Activated CD8-positive, alpha-beta memory T cell treated with anti-CD3 and anti-CD28 coated beads, Interleukin-2, amount 50 U/mL, for 4 hours (primary cell): ENCODE measurements around the gene PPP1R15B.

ENCODE experiments used
- DNase-seq: peaks from one replicate; pipeline ENCODE4 v3.0.0-alpha.2; 2020

The PPP1R15B gene

DNA sequence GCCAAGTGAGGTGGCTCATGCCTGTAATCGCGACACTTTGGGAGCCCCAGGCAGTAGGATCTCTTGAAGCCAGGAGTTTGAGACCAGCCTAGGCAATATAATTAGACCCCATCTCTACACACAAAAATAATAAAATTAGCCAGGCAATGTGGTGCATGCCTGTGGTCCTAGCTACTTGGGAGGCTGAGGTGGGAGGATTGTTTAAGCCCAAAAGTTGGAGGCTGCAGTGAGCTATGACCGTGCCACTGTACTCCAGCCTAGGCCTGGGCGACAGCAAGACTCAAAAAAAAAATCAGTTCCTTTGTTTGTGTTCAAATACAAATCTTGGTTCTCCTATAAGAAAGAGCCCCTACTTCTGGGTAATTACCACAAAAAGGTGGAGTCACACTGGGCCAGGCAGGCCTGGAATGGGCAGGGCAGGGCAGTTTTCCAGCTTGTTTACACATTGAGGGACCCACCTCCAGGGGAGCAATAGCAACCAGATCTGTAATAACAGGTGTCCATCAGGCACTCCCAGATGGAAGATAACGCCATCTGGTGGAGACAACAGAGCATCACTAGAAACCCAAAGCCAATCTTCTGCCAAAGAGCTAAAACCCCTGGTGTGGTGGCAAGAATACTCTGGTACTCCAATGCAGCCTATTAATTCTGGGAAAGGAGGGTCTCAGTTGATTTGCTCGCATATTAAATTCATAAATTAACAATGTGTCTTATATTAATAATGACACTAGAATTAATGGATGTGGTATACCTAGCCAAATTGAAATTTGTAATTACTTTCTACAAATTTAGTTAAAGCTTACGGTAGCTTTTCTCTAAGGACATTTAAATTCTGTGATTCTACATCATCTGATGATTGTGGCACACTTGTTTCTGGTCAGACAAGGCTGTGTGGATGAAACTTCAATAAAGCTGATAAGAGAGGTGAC, 13.2 kb downstream of the PPP1R15B start:
- DNase-seq = peak; percentile 44

DNA sequence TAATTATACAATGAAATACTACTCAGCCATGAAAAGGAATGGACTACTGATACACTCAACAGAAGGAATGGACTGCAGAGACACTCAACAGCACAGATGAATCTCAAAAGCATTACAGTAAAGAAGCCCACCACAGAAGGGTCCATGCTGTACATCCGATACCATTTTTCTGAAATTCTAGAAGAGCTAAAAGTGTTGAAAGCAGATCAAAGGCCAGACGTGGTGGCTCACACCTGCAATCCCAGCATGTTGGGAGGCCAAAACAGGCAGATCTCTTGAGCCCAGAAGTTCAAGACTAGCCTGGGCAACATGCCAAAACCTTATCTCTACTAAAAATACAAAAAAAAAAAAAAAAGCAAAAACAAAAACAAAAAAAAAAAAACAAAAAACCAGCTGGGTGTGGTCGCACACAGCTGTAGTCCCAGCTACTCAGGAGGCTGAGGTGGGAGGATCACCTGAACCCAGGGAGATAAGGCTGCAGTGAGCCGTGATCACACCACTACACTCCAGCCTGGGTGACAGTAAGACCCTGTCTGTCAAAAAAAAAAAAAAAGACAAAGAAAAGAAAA, 15.5 kb downstream of the PPP1R15B start:
- DNase-seq = no peak

DNA sequence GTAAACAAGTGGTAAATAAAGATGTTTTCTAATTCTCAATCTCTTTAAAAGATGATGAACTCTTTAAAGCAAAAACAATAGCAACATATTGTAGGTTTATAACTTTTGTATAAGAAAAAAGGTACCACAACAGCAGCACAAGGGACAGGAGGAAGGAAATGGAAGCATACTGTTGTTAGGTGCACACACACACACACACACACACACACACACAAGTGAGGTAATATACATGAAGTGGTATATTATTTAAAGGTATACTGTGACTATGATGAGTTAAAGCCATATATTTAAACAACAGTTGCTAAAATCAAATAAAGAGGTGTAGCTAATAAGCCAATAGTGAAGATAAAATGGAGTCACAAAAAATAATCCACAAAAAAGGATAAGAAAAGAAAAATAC, 20.0 kb downstream of the PPP1R15B start:
- no peak for DNase-seq

DNA sequence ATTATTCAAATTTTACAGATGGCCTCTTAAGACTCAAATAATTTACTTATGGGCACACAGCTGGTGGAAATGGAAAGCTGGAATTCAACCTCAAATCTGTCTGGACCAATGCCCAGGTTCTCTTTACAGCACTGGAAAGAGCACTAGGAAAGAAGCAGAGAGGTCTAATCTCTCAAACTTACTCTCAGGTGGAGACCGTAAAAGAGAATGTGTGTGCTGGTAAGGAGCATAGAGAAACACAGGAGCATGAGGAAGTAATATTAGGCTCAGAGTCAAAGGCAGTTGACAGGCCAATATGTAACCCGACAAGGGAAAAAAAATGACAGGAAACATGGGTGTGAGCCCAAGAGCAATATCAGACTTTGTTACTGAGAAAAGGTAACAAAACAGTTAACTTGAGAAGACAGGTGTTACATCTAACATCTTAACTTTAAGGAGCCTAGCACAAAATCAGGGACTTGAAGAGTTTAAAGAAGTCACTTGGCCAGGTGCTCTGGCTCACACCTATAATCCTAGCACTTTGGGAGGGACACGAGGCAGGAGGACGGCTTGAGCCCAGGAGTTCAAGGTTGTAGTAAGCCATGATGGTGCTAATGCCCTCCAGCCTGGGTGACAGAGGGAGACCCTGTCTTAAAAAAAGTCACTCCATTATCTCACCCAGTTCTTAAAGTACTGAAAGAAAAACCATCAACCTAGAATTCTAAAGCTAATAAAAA, 20.7 kb downstream of the PPP1R15B start:
- DNase-seq = no peak

DNA sequence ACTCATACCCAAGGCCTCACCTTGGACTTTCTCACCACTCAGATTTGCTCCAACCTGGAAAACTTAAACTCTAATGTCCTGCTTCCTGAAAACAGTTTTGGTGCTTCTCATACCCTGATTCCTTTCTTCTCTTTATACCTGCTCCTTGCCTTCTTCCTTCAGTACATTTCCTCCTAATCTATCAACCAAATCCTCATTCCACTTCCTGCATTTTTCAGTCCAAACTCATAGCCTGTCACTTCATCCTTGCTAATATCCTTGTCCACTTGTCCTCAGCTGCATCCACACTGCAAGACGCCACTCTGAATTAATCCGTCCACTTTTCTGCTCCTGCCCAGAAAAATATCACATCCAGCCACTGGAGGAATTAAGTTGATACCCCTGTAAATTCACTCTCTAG, 25.9 kb downstream of the PPP1R15B start:
- no peak for DNase-seq

DNA sequence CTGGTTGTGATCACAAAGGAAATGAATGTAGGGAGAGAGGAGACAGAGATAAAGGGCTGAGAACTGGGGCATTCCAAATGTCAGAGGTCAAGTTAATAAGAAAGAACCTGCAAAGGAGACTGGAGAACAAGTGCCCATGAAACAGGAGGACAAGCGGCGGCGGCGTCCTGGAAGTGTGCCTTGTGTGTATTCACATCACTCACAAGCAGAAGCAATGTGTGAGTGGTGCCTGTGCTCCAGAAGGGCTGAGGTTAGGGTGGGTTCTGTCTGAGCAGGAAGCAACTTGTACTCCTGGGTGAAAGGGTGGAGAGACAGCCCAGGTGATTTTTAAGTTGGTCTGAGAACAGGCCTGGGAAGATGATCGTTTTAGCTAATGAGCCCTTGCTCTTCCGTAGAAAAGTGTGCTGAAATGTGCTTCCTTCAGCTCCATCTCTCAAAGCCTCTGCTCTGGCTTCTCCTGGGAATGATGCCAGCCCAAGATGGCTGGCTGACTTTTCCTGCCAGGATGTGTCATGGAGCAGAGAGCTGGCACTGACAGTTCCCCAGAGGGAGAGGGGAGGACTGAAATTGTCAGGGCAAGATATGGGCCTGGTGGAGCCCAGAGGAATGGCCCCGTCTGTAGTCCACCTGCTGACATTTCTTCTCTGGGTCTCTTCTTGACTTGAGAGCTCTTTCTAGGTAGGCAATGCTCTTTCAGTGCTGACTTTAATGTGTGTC, 26.8 kb downstream of the PPP1R15B start:
- DNase-seq = no peak

DNA sequence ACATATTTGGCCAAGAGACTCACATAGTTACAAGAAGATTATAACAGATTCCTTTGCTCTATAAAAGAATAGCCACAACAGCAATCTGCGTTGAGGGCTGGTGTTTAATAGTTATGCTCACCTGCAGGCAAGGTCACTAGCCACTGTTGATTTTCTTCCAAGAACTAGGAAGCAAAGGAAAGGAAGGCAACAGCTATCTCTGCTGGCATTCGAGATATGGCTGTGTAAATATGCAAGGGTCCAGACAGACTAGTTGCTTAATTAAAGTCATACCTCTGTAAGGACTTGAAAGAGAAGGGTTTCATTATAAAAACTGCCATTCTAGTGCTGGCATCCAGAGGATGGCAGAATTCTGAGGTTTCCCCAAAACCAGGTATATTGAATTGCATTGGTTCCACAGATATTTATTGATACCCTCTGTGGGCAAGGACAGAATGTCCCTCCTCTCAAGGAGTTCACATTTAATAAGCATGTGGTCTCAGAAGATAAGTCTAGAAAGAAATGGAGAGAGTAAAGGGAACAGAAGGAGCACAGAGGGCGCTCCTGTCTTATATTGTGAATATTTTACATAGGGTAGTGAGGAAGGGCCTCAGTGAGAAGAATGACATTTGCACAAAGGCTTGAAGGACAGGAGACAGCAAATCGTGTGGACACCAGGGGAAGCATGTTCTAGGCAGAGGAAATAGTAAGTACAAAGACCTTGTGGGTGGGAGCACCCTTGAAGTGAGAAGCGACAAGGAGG, 28.3 kb downstream of the PPP1R15B start:
- DNase-seq = no peak

DNA sequence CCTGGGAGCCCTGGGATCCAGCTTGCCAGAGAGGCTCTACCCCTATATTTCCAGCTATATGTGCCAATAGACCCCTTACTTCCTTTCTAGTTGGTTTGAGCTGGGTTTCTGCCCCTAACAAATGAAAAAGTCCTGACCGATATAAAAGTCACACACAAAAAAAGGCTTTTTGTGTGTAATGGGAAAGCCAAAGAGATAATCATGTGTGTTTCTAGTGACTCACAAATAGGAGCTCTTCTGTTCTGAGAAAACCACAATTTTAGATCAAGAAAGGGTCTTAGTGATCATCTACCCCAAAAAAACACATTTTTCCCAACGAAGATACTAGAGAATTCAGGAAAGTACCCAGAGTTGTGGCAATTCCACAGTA, 28.9 kb downstream of the PPP1R15B start:
- no peak for DNase-seq

DNA sequence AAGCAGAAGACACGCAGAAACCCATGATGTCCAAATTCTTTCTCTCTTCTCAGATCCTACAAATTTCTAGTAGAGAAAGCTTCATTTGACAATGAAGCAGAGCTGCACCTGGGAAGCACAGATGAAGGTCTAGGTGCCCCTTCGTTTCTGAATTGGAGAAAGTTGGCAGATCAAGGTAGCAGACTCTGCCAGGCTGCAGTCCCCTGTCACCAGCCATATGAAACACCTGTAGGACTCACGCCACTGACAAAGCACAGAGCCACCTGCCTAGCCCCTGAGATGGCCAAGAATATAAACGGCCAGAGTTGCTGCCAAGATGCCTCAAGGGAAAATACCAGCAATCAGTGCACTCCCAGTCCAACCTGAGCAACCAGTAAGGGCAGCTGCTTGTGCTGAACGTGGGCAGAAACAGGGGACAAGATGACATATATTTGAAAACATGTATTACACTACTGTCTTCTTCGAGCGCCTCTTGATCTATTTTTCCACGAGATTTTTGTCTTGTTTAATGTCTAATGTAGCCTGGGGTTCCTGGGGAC, 31.3 kb downstream of the PPP1R15B start:
- no peak for DNase-seq

DNA sequence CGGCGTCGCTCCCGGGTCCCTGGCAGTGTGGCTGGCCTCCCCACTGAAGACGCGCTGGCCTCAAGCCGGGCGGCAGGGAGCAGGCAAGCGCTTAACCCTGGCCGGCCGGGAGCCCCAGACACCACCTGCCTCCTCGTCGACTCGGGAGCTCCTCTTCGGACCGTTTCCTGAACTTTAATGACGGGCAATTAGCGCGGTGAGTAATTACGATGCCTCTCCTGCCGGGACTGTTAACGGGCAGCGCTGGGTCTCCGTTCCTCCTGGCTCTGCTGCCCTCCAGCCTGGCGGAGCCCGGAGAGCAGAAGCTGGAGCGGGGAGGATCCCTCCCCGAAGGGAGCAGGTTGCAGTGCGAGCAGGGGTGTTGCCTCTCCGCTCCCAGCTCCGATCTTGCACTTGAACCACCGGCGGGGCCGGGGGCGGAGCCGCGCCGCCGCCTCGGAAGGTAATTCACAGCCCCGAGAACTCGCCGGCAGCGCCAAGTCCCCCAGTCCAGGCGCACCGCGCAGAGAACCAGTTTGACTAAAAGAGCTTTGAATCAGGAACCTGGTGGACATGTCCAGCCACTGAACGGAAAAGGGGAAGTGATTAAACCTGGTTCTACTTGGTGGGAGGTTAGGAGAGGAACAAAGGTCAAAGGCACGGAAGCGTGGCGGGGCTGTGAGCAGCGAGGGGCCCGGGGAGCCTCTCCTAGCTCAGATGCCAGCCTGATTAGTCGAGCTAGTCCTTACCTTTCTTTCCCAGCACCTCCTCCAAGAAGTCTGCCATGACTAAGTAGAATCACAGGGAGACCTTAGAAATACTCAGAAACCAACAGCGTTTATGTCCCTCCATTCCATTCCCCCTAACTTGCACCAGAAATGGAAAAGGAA, 33.6 kb downstream of the PPP1R15B start:
- DNase-seq = peak; percentile 57

DNA sequence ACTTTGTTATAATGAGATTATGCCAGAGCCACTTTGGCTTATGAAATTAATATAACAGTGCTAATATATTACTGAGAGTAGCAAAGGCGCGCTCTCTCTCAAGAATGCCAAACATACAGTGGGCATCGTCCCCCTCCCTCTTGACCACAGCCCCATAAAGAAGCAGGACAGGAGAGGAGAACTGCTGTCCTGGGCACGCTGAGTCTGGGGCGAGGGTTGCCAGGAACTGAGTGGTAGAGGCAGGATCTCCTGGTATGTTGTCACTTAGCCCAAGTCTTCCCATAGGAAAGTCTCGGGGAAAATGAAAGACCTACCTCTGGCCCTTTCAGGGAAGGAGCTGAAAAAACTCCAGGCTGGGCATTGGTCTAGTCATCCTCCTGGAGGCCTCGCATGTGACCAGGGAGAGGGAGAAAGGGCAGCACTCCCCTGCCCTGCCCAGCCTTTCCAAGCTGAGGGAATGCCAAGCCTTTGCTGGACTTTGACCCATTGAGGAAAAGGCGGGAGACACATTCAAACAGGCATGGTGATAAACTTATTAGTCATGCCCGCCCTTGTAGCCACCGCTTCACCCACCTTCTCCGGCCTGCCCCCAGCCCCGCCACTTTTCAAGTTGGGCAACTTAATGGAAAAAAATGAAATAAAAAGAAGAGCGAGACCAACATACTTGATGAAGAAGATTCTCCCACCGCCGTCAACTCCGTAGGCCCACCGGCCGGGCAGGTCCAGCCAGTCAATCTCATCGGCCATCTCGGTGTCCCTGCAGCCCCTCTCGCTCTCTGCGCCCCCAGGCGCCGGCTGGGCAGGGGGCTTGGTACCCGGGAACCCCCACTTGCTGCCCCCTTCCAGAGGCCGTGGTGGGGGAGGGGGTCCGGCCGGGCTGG, 34.5 kb downstream of the PPP1R15B start:
- no peak for DNase-seq

DNA sequence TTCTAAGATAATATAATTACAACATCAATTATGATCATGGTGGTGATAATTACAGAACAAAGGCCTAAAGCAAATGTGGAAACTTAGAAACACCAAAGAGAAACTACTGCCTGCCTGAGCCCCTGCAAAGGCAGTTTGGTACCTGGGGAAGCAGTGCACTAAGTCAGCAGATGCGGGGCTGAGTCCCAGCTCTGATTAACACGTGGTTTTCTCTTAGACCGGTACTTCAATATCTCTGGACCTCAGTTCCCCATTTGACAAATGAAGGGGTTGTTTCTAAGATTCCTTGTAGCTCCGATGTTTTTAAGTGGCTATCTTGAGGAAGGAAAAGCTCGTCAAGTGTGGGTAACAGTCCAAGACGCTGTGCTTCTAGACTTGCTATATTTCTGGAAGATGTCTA, 35.2 kb downstream of the PPP1R15B start:
- DNase-seq = no peak

DNA sequence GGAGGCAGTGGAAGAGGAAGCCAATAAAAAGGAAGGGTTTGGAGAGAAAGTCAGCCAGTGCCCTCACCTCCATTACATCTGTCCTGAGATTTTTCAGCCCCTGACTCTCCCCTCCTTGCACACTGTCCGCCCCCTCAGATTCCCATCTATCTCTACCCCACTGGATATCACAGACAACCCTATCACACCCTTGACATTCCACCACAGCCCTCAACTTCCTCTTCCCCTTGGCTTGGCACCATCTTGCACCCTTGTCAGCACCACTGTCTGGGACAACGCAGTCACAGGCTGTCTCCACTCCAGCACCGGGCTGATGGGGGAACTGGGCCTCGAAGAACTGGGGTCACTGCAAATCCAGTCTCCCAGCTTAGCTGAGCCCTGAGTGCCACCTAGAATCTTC, 37.7 kb downstream of the PPP1R15B start:
- DNase-seq = no peak

DNA sequence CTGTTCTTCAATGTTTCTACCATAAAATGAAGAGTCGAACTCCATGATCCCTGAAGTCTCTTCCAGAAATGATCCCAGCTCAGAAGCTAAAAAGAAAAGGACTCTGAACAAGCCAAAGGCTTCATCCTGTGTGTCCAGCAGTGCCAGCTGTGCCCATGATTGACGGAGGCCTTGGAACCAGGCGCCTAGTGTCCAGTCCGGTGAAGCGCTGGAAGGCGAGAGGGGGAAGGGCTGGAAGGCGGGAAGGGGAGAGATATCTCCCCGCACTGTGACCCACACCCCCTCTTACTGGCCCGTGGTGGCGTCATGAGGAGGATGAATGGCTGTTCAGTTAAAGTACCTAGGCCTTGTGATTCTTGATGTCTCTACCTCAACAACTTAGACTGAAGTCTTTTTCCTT, 41.4 kb downstream of the PPP1R15B start:
- no peak for DNase-seq

DNA sequence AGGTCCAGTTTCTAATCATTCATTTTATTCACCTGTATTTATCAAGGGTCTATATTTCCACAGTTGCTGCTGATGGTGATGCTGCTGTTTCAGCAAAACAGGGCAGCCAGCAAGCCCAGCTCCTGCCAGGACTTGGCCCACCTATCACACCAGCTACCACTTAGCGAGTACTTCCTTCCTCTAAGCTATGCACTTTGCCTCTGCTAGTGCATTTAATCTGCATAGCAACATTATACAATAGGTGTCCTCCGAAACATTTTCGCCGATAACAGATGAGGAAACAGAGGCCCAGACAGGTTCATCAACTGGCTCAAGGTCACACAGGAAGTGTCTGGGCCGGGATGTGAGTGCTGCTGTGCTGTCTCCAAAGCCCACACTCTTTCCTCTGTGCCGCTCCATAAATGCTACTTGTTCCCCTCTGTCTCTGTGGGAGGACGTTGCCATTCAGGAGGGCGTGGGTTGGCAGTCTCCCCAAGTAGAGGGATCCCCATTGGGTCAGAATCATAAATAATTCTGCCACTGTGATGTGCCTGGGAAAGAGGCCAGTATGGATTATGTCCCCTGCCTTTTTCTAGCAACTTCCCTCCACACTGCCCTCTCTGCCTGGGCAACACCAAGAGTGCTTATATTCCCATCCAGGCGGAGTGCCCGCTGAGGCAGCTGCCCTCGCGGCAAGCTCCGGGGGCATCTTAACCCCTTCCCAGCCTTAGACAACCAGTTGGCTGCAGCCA, 42.5 kb downstream of the PPP1R15B start:
- no peak for DNase-seq

DNA sequence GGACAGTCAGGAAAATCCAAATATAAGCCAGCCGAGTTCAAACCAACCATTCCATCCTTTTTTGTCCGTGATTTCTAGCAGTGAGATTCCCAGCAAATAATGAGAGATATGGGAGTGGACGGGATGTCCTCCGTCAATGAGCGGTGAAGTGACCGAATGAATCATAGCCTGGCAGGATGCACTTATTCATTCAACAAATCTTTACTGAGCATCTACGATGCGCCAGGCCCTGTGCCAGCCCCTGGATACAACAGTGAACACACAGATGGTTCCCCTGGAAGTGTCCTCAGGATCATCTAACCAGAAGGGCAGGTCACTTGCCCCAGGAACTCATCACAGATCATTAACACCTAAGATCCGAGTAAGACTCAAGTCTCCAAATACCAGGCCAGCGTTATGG, 43.7 kb downstream of the PPP1R15B start:
- no peak for DNase-seq

DNA sequence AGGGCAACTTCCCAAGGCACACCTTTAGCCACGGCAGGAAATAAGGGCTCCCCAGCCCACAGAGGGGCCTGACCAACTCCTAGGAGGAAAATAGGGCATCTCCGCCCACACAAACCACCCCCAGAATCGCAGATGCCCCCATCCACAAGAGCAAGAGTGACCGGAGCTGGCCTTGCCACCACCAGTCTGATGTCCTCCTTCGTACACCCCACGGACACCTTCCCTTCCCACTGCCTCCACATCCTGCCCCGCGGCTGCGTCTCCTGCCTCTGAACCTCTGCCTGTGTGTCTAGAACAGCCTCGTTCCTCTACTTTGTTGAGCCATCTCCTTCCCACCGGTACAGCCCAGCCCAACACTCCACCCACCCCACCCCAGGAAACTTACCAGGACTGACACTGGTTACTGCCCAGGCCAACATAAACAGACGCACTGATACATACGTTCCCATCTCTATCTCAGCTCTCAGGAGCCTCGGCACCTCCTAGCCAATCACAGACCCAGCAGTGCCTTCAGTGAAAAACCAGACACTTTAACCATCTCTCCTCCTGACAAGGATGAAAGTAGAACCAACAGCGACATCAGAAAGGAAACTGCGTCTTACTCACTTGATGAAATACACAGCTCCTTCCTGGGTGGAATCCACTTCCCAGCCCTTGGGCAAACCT, 44.3 kb downstream of the PPP1R15B start:
- DNase-seq = no peak

DNA sequence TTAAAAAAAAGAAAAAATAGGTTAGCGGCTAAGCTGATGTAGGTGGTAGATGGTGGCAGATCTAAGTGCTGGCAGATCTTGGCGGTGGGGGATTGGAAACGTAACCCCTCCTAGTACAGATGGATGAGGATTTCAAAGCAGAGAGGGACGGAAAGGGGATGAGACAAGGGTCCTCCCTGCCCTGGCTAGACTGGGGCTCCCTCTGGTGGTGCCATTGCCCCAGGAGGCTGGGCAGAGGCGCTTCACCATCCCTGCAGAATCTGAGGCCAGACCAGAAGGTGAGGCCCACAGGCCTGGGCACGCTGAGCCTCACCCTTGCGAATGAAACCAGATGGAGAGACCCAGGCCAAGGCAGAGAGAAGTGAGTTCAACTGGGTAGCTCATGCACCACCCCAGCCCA, 44.9 kb downstream of the PPP1R15B start:
- DNase-seq = no peak
